ENCODE results near the gene CXCL13. TPM values are rescaled to one million over a fixed set of nuclear protein-coding genes. Genes with fewer than 3 reads are reported as not detected.

Gene CXCL13
- total and polyA plus RNA-seq, 2 of the 8 experiments (the other 6 are each of a cell fraction or from before 2014, with no cell fraction given), result not detected

- TF ChIP-seq RAD21 (IDR thresholded peaks at IDR 0.05 in 1 of 2, conservative IDR thresholded peaks at IDR 0.05 in 1 of 2; ENCODE audit: low read depth in 2 of 2, low read length in 2 of 2) (no peak), CHD7 (IDR thresholded peaks at IDR 0.05; ENCODE audit: insufficient replicate concordance, low read length) (no peak), BCL11A (IDR thresholded peaks at IDR 0.05; ENCODE audit: low read depth in 2 of 2, low read length in 2 of 2) (no peak), SP4 (IDR thresholded peaks at IDR 0.05; ENCODE audit: low read length) (no peak), SIRT6 (IDR thresholded peaks at IDR 0.05; ENCODE audit: low read length) (no peak)
- TF ChIP-seq, protein P1, sequence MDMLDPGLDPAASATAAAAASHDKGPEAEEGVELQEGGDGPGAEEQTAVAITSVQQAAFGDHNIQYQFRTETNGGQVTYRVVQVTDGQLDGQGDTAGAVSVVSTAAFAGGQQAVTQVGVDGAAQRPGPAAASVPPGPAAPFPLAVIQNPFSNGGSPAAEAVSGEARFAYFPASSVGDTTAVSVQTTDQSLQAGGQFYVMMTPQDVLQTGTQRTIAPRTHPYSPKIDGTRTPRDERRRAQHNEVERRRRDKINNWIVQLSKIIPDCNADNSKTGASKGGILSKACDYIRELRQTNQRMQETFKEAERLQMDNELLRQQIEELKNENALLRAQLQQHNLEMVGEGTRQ (IDR thresholded peaks at IDR 0.05; ENCODE audit: low read length), result no peak
Measured at GRCh38 chr4:77617203-77617602, 11.6 kb downstream of the CXCL13 start (continued).

All from H1 (cell line).